Uterus (tissue), 2 donors: ENCODE measurements around the gene RBMS3.

Experiments used
- CTCF ChIP-seq, 4 experiments: fragments of 200-600 bp in 2 of 4; fragments of 450-650 bp in 2 of 4; sonication (generic) in 2 of 4; IDR thresholded peaks; one replicate each; pipeline ENCODE4 v1.5.1; 2016 to 2019; ENCODE audit warnings: antibody characterized with exemption in 4 of 4, mild to moderate bottlenecking in 2 of 4, moderate library complexity in 1 of 4
- POLR2A ChIP-seq, 2 donors: fragments of 450-650 bp; IDR thresholded peaks; one replicate each; pipeline ENCODE4 v1.6.1; 2016; ENCODE audit warnings: antibody characterized with exemption in 2 of 2, mild to moderate bottlenecking in 1 of 2, moderate library complexity in 1 of 2

DNA sequence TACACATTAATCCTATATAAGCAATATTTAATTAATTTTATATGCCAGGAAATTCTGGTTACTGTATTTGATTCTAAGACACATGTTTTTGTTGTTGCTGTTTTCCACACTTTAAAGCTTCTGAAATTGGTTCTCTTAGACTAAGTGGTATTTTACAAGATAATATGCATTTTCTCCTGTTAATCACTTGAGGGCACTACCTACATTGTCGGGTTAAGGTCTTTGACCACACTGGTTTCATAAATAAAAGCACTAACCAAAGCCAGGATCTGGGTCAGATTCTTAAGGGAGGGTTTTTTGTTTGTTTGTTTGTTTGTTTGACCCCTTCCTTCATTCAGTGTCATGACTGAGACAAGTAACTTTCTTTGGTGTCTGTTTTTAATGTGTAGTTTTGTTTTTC lies 590.2 kb downstream of the RBMS3 start:
- no peak for TF ChIP-seq CTCF (IDR thresholded peaks at IDR 0.05)
- TF ChIP-seq POLR2A (IDR thresholded peaks at IDR 0.05), result no peak
